ENCODE results near the gene ROGDI. TPM values are rescaled to one million over a fixed set of nuclear protein-coding genes. Genes with fewer than 3 reads are reported as not detected.
A peak's percentile ranks its signal among the peaks of the same experiment; 100 is the strongest.

ROGDI gene
- total and polyA plus RNA-seq, 10 of the 15 experiments (the other 5 are each of a cell fraction or from before 2014, with no cell fraction given), result 0.40 to 23.5 (median 12.3) TPM

DNA sequence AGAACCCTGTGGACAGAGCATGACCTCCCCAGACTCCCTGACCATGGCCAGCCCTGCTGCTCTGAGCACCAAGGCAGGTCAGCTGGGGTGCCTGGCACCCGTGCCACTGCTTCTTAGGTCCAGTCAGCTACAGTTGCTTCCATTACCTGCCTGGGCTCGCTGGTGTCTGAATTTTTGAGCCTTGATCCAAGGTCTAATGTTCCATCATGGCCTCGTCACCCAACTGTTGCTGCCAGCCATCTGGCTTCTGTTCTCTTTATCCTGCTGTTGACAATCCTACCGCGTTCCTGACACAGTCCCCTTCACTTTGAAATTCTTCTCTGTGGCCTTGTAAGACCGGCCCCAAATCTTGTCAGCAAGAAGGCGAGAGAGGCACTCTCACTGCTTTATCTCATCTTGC, 28.0 kb upstream of the ROGDI start:
- CTCF ChIA-PET, result no interaction called here
- RAD21 ChIA-PET (ENCODE audit: unreplicated experiment), result no interaction called here
- H3K27ac ChIP-seq (ENCODE audit: control insufficient read depth, insufficient read depth), result no peak overlapping the region
- FAIRE-seq (no peak), DNase-seq (ENCODE audit: low read depth, low spot score) (no peak), ATAC-seq (no peak)
- no peaks in the 10 kb centered on the region for H3K79me2 ChIP-seq (ENCODE audit: control insufficient read depth, insufficient read depth, low read length)
- H3K4me2 ChIP-seq (ENCODE audit: control insufficient read depth, insufficient read depth), result no peak overlapping the region
- H3K36me3 ChIP-seq (ENCODE audit: control insufficient read depth in 2 of 2, insufficient read depth in 2 of 2, low read length in 1 of 2), result peaks cover 30 to 39% of the 10 kb centered on the region in 2 experiments
- in situ Hi-C loops (cut with MboI), result no loop called here
- POLR2A ChIA-PET, result interaction anchor here (1.4 kb wide), 1 partner anchor 11 kb away, joined by 3 read pairs; no protein-coding TSS in a partner anchor
- H2AFZ ChIP-seq (ENCODE audit: control insufficient read depth, low read depth, low read length), result no peak overlapping the region
- TSS peak; percentile 14 for BruUV-seq (replicated peaks)
- intact Hi-C loops (cut with micrococcal nuclease; ENCODE audit: unreplicated experiment), result no loop called here
- 88% methylated on average over 7 of the region's 7 CpGs for WGBS (ENCODE audit: insufficient coverage, insufficient replicate concordance, low lambda C conversion rate, missing lambda C conversion rate)
- H3K4me3 ChIP-seq, result no peak overlapping the region
- no peaks in the 10 kb centered on the region for H4K20me1 ChIP-seq (ENCODE audit: control insufficient read depth, insufficient read depth)
- TF ChIP-seq YY1 (IDR thresholded peaks at IDR 0.05; ENCODE audit: low read depth, low read length) (no peak), ETV6 (conservative IDR thresholded peaks at IDR 0.05 in 1 of 2, IDR thresholded peaks at IDR 0.05 in 1 of 2; ENCODE audit: borderline replicate concordance in 1 of 2, low read depth in 1 of 2) (no peak), SRF (IDR thresholded peaks at IDR 0.05; ENCODE audit: low read depth in 2 of 2, low read length in 2 of 2) (no peak), ZBED1 (IDR thresholded peaks at IDR 0.05; ENCODE audit: borderline replicate concordance) (no peak), MXI1 (IDR thresholded peaks at IDR 0.05; ENCODE audit: low read depth, low read length) (no peak), CHD1 (IDR thresholded peaks at IDR 0.05; ENCODE audit: low read depth, low read length) (no peak)
- TF ChIP-seq, protein P1, sequence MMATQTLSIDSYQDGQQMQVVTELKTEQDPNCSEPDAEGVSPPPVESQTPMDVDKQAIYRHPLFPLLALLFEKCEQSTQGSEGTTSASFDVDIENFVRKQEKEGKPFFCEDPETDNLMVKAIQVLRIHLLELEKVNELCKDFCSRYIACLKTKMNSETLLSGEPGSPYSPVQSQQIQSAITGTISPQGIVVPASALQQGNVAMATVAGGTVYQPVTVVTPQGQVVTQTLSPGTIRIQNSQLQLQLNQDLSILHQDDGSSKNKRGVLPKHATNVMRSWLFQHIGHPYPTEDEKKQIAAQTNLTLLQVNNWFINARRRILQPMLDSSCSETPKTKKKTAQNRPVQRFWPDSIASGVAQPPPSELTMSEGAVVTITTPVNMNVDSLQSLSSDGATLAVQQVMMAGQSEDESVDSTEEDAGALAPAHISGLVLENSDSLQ (IDR thresholded peaks at IDR 0.05), result no peak
- TF ChIP-seq, protein P2, sequence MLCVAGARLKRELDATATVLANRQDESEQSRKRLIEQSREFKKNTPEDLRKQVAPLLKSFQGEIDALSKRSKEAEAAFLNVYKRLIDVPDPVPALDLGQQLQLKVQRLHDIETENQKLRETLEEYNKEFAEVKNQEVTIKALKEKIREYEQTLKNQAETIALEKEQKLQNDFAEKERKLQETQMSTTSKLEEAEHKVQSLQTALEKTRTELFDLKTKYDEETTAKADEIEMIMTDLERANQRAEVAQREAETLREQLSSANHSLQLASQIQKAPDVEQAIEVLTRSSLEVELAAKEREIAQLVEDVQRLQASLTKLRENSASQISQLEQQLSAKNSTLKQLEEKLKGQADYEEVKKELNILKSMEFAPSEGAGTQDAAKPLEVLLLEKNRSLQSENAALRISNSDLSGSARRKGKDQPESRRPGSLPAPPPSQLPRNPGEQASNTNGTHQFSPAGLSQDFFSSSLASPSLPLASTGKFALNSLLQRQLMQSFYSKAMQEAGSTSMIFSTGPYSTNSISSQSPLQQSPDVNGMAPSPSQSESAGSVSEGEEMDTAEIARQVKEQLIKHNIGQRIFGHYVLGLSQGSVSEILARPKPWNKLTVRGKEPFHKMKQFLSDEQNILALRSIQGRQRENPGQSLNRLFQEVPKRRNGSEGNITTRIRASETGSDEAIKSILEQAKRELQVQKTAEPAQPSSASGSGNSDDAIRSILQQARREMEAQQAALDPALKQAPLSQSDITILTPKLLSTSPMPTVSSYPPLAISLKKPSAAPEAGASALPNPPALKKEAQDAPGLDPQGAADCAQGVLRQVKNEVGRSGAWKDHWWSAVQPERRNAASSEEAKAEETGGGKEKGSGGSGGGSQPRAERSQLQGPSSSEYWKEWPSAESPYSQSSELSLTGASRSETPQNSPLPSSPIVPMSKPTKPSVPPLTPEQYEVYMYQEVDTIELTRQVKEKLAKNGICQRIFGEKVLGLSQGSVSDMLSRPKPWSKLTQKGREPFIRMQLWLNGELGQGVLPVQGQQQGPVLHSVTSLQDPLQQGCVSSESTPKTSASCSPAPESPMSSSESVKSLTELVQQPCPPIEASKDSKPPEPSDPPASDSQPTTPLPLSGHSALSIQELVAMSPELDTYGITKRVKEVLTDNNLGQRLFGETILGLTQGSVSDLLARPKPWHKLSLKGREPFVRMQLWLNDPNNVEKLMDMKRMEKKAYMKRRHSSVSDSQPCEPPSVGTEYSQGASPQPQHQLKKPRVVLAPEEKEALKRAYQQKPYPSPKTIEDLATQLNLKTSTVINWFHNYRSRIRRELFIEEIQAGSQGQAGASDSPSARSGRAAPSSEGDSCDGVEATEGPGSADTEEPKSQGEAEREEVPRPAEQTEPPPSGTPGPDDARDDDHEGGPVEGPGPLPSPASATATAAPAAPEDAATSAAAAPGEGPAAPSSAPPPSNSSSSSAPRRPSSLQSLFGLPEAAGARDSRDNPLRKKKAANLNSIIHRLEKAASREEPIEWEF (IDR thresholded peaks at IDR 0.05; ENCODE audit: insufficient replicate concordance, low read depth, low read length), result no peak
- SMC1A ChIA-PET (ENCODE audit: uncharacterized antibody, unreplicated experiment), result interaction anchor here (1.8 kb wide), 1 partner anchor 28 kb away, joined by 5 read pairs; the partner anchor contains the start of gene ROGDI
- H3K4me1 ChIP-seq (ENCODE audit: control insufficient read depth, insufficient read depth, low read length), result peaks cover 10% of the 10 kb centered on the region
- H3K9me3 ChIP-seq (replicated peaks; ENCODE audit: control insufficient read depth, insufficient read depth, low read length), result no peaks in the 10 kb centered on the region
- H3K27me3 ChIP-seq (replicated peaks in 1 of 2; ENCODE audit: control insufficient read depth in 2 of 2, insufficient read depth in 2 of 2, low read length in 1 of 2), result no peaks in the 10 kb centered on the region
- H3K9ac ChIP-seq (ENCODE audit: control insufficient read depth, insufficient read depth, low read length), result no peak overlapping the region
